Right lobe of liver (tissue), 4 donors: ENCODE results near the gene CAMK1G.

Experiments
- POLR2A ChIP-seq: fragments of 450-650 bp; IDR thresholded peaks from one replicate; pipeline ENCODE4 v1.6.1; 2017; ENCODE audit warnings: antibody characterized with exemption, mild to moderate bottlenecking
- TF ChIP-seq, protein P1 (sequence below), 4 donors: fragments of 200-600 bp in 3 of 4; fragments of 450-650 bp in 1 of 4; IDR thresholded peaks; one replicate each; pipeline versions ENCODE4 v1.5.1 to v1.8.0; 2016 to 2022; ENCODE audit warnings: antibody characterized with exemption in 4 of 4, mild to moderate bottlenecking in 2 of 4
- donor health status: DM: no; HTN: no; CAD: no.
- donor health status: DM: no; HTN: no; CAD: no.
- donor health status: DM: no; HTN: yes; CAD: no.

GRCh38 chr1:209593747-209594146 lies 10.2 kb downstream of the CAMK1G start:
- TF ChIP-seq, protein P1, sequence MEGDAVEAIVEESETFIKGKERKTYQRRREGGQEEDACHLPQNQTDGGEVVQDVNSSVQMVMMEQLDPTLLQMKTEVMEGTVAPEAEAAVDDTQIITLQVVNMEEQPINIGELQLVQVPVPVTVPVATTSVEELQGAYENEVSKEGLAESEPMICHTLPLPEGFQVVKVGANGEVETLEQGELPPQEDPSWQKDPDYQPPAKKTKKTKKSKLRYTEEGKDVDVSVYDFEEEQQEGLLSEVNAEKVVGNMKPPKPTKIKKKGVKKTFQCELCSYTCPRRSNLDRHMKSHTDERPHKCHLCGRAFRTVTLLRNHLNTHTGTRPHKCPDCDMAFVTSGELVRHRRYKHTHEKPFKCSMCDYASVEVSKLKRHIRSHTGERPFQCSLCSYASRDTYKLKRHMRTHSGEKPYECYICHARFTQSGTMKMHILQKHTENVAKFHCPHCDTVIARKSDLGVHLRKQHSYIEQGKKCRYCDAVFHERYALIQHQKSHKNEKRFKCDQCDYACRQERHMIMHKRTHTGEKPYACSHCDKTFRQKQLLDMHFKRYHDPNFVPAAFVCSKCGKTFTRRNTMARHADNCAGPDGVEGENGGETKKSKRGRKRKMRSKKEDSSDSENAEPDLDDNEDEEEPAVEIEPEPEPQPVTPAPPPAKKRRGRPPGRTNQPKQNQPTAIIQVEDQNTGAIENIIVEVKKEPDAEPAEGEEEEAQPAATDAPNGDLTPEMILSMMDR (IDR thresholded peaks at IDR 0.05), result no peak
- TF ChIP-seq POLR2A, result no peak
